K562 (cell line): Measurements from ENCODE around the gene EXOC4. TPM values are rescaled to one million over a fixed set of nuclear protein-coding genes. Genes with fewer than 3 reads are reported as not detected.

ENCODE experiments used
- ATAC-seq: fragments of 200-7000 bp; cut with Tn5 transposase; 3 replicates; pipeline ENCODE4 v1.9.1; 2020; ENCODE audit warnings: moderate library complexity
- BruUV-seq: library from RNA; stranded (reverse); fragments of 400-500 nt; replicated peaks from 2 replicates; lab custom pipeline; 2021; lab: Mats Ljungman, UMichigan
- CTCF ChIA-PET: fragments of 300-600 bp; formaldehyde crosslinking; extraction: SDS; loops from one replicate; lab custom pipeline; 2021; ENCODE audit warnings: low intra/inter-chr PET ratio; lab: Yijun Ruan, JAX
- POLR2A ChIA-PET: fragments of 300-600, 350-650 bp; sonication (Branson Sonifier 250); formaldehyde crosslinking; extraction: SDS; loops from one replicate; lab custom pipeline; 2021; ENCODE audit warnings: antibody characterized with exemption, inconsistent platforms; lab: Yijun Ruan, JAX
- DNase-seq, 4 experiments: peaks; one replicate each; pipeline versions ENCODE4 v3.0.0 to v3.0.0-alpha.2; 2011 to 2018; ENCODE audit warnings: low spot score in 3 of 4, mixed read lengths in 3 of 4; ENCODE audit errors: extremely low read depth in 1 of 4
- FAIRE-seq: peaks from 2 replicates; lab custom pipeline; 2011; peaks lifted over from hg19 to GRCh38; lab: Jason Lieb, UNC
- H2AFZ ChIP-seq: 2 replicates; pipeline ENCODE4 v1.6.0; 2011; ENCODE audit warnings: low read depth, low read length, control low read depth, inconsistent platforms
- H3K27ac ChIP-seq: fragments of 200-600 bp; 3 replicates; pipeline ENCODE4 v1.8.0; 2011; ENCODE audit warnings: low read depth, mild to moderate bottlenecking, control low read depth, inconsistent platforms, low read length, moderate library complexity, mixed read lengths; ENCODE audit errors: extremely low read depth
- H3K27me3 ChIP-seq, 2 experiments: fragments of 300-600 bp in 1 of 2; 2 replicates in 1 of 2; 3 replicates in 1 of 2; pipeline versions ENCODE4 v1.6.0 to v1.8.0; 2011; ENCODE audit warnings: inconsistent platforms in 2 of 2, low read length in 2 of 2, mild to moderate bottlenecking in 1 of 2, mixed read lengths in 1 of 2, moderate library complexity in 1 of 2; ENCODE audit not compliant: control insufficient read depth in 2 of 2, insufficient read depth in 2 of 2
- H3K36me3 ChIP-seq: fragments of 300-600 bp; 3 replicates; pipeline ENCODE4 v1.8.0; 2011; ENCODE audit warnings: mild to moderate bottlenecking, low read length, inconsistent platforms; ENCODE audit not compliant: control insufficient read depth, insufficient read depth
- H3K4me1 ChIP-seq, 2 experiments: fragments of 200-600 bp in 1 of 2; replicated peaks in 1 of 2; 2 replicates in 1 of 2; 3 replicates in 1 of 2; pipeline versions ENCODE4 v1.5.1 to v1.8.0; 2011; ENCODE audit warnings: inconsistent platforms in 2 of 2, low read length in 2 of 2, mild to moderate bottlenecking in 1 of 2, mixed read lengths in 1 of 2, moderate library complexity in 1 of 2; ENCODE audit not compliant: control insufficient read depth in 2 of 2, insufficient read depth in 2 of 2
- H3K4me2 ChIP-seq: 2 replicates; pipeline ENCODE4 v1.6.1; 2011; ENCODE audit warnings: low read length, control low read depth, inconsistent platforms, mixed read lengths; ENCODE audit not compliant: insufficient read depth
- H3K4me3 ChIP-seq: fragments of 200-600 bp; sonication (generic), shearing (Covaris generic); 2 replicates; pipeline ENCODE4 v1.5.1; 2016; ENCODE audit warnings: control low read depth, inconsistent platforms
- H3K79me2 ChIP-seq: fragments of 200-600 bp; 3 replicates; pipeline ENCODE4 v1.8.0; 2011; ENCODE audit warnings: low read length, inconsistent platforms; ENCODE audit not compliant: control insufficient read depth, insufficient read depth
- H3K9ac ChIP-seq, 2 experiments: 2 replicates each; pipeline versions ENCODE4 v1.6.0 to v1.6.1; 2011; ENCODE audit warnings: low read depth in 2 of 2, low read length in 2 of 2, control low read depth in 1 of 2, inconsistent platforms in 1 of 2, mild to moderate bottlenecking in 1 of 2, mixed read lengths in 1 of 2; ENCODE audit not compliant: insufficient read depth in 1 of 2
- H3K9me1 ChIP-seq: one replicate; pipeline ENCODE4 v1.6.0; 2011; ENCODE audit warnings: inconsistent platforms, mild to moderate bottlenecking, low read length, moderate library complexity; ENCODE audit not compliant: control insufficient read depth, insufficient read depth
- H3K9me3 ChIP-seq: replicated peaks from 2 replicates; pipeline ENCODE4 v1.5.1; 2011; ENCODE audit warnings: low read depth, low read length, inconsistent platforms; ENCODE audit not compliant: control insufficient read depth, insufficient read depth
- H4K20me1 ChIP-seq: replicated peaks from 2 replicates; pipeline ENCODE4 v1.6.1; 2011; ENCODE audit warnings: low read length, inconsistent platforms, mixed read lengths; ENCODE audit not compliant: control insufficient read depth, insufficient read depth
- MEIS2 ChIP-seq: fragments of 450-650 bp; IDR thresholded peaks from 2 replicates; pipeline ENCODE4 v1.6.1; 2014; ENCODE audit warnings: mild to moderate bottlenecking; ENCODE audit not compliant: partially characterized antibody
- XRCC3 ChIP-seq: fragments of 450-650 bp; IDR thresholded peaks from 2 replicates; pipeline ENCODE4 v1.6.1; 2017; ENCODE audit warnings: mild to moderate bottlenecking, moderate library complexity
- WGBS: fragments of 100-300 bp; shearing (Covaris generic); methylation state at CpG from one replicate; pipeline ENCODE4 v1.1.6; 2016; ENCODE audit warnings: low coverage, mixed read lengths; ENCODE audit not compliant: insufficient coverage; ENCODE audit errors: missing lambda C conversion rate; 5-methylcytosine and 5-hydroxymethylcytosine counted together
- in situ Hi-C: fragments of 300-500 bp; cut with MboI; formaldehyde crosslinking; loops from 4 replicates; pipeline ENCODE4 v1.15.0; 2018; ENCODE audit warnings: inconsistent platforms, mixed read lengths
- intact Hi-C: fragments of 100-400 bp; cut with micrococcal nuclease; formaldehyde crosslinking; loops from 2 replicates; pipeline ENCODE4 v1.14.2; 2022
- polyA plus RNA-seq, 8 experiments: library from polyadenylated mRNA; depleted of rRNA in 4 of 8; stranded (reverse) in 5 of 8; unstranded in 3 of 8; fragments of >200 nt; fragmentation: Nextera tagmentation in 2 of 8; fragmentation: Illumina TruSeq in 1 of 8; extraction: Ambion mirVana in 2 of 8; extraction: Trizol in 1 of 8; gene quantifications; 2 replicates each; pipeline versions ENCODE4 v1.2.1 to v1.2.3, GENCODE V29; 2011 to 2014; ENCODE audit warnings: inconsistent platforms in 1 of 8, missing spikeins in 1 of 8
- total RNA-seq, 7 experiments: library from RNA; depleted of rRNA in 6 of 7; stranded (reverse); fragments of >200 nt in 6 of 7; fragmentation: Illumina TruSeq in 2 of 7; extraction: Trizol in 2 of 7; gene quantifications; 2 replicates each; pipeline versions ENCODE4 v1.2.1 to v1.2.3, GENCODE V29; 2011 to 2021; ENCODE audit warnings: low replicate concordance in 1 of 7
- TF ChIP-seq, protein P1 (sequence below): fragments of 450-650 bp; IDR thresholded peaks from 2 replicates; pipeline ENCODE4 v1.6.1; 2016
- TF ChIP-seq, protein P2 (sequence below), 2 experiments: IDR thresholded peaks in 1 of 2; conservative IDR thresholded peaks in 1 of 2; 2 replicates each; pipeline ENCODE4 v1.6.1; 2016; ENCODE audit warnings: low read depth in 2 of 2, mild to moderate bottlenecking in 1 of 2, missing compliant biosample characterization in 1 of 2, missing genetic modification characterization in 1 of 2, moderate library complexity in 1 of 2

The EXOC4 gene
- total and polyA plus RNA-seq, 9 of the 15 experiments (the other 6 are each of a cell fraction or from before 2014, with no cell fraction given), result 18.5 to 73.1 (median 46.6) TPM

- ATAC-seq, result no peak
- no peak for FAIRE-seq
- Histone ChIP-seq H2AFZ (no peak overlapping the region), H3K9me3 (no peaks in the 10 kb centered on the region), H4K20me1 (no peaks in the 10 kb centered on the region), H3K79me2 (no peaks in the 10 kb centered on the region), H3K27ac (no peak overlapping the region), H3K4me2 (no peak overlapping the region), H3K9ac (no peak overlapping the region), H3K36me3 (no peaks in the 10 kb centered on the region), H3K27me3 (no peaks in the 10 kb centered on the region), H3K4me3 (no peak overlapping the region), H3K4me1 (no peaks in the 10 kb centered on the region), H3K9me1 (no peaks in the 10 kb centered on the region)
- intact Hi-C loops, result no loop called here
- POLR2A ChIA-PET, result no interaction called here
- BruUV-seq, result no TSS peak
- TF ChIP-seq, protein P1, sequence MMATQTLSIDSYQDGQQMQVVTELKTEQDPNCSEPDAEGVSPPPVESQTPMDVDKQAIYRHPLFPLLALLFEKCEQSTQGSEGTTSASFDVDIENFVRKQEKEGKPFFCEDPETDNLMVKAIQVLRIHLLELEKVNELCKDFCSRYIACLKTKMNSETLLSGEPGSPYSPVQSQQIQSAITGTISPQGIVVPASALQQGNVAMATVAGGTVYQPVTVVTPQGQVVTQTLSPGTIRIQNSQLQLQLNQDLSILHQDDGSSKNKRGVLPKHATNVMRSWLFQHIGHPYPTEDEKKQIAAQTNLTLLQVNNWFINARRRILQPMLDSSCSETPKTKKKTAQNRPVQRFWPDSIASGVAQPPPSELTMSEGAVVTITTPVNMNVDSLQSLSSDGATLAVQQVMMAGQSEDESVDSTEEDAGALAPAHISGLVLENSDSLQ, result peak; percentile 48; the same call in 1 of the 2 replicates
- TF ChIP-seq, protein P2, sequence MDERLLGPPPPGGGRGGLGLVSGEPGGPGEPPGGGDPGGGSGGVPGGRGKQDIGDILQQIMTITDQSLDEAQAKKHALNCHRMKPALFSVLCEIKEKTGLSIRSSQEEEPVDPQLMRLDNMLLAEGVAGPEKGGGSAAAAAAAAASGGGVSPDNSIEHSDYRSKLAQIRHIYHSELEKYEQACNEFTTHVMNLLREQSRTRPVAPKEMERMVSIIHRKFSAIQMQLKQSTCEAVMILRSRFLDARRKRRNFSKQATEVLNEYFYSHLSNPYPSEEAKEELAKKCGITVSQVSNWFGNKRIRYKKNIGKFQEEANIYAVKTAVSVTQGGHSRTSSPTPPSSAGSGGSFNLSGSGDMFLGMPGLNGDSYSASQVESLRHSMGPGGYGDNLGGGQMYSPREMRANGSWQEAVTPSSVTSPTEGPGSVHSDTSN (CRISPR knock-in tag; IDR thresholded peaks at IDR 0.05; ENCODE audit: low read depth), result no peak
- TF ChIP-seq, protein P2 (tag; conservative IDR thresholded peaks at IDR 0.05; ENCODE audit: low read depth), result peak; percentile 62
- TF ChIP-seq XRCC3, result no peak
- peak; percentile 13 for TF ChIP-seq MEIS2
- no peak for DNase-seq
- in situ Hi-C loops, result no loop called here
- CTCF ChIA-PET, result no interaction called here
- WGBS, result 39% methylated on average over 3 of the region's 3 CpGs
Measured at GRCh38 chr7:133543657-133544056, 290.8 kb downstream of the EXOC4 start.
